GM12801 (cell line): Measurements from ENCODE around the gene GPATCH8.

ENCODE experiments used
- CTCF ChIP-seq: IDR thresholded peaks from one replicate; pipeline ENCODE4 v1.5.1; 2011; ENCODE audit warnings: control low read depth; ENCODE audit not compliant: insufficient read length; ENCODE audit errors: extremely low read depth

Gene GPATCH8

GRCh38 chr17:44464037-44464436, 39.2 kb downstream of the GPATCH8 start:
- no peak for TF ChIP-seq CTCF

- no peak for TF ChIP-seq CTCF
Observed at GRCh38 chr17:44451832-44452231, 51.4 kb downstream of the GPATCH8 start.

- no peak for TF ChIP-seq CTCF
Observed at GRCh38 chr17:44451016-44451627, 52.1 kb downstream of the GPATCH8 start.

GRCh38 chr17:44448412-44448811, 54.8 kb downstream of the GPATCH8 start:
- no peak for TF ChIP-seq CTCF

- TF ChIP-seq CTCF, result no peak
Observed at GRCh38 chr17:44444735-44445105, 58.5 kb downstream of the GPATCH8 start.

- no peak for TF ChIP-seq CTCF
Observed at GRCh38 chr17:44442806-44443205, 60.4 kb downstream of the GPATCH8 start.

- no peak for TF ChIP-seq CTCF
Observed at GRCh38 chr17:44439168-44439567, 64.0 kb downstream of the GPATCH8 start.

GRCh38 chr17:44438636-44439035, 64.6 kb downstream of the GPATCH8 start:
- TF ChIP-seq CTCF, result no peak
